Chondrocyte (in vitro differentiated cells): ENCODE measurements around the gene PIBF1. TPM values are rescaled to one million over a fixed set of nuclear protein-coding genes. Genes with fewer than 3 reads are reported as not detected.

Experiments
- DNase-seq: peaks from one replicate; pipeline ENCODE4 v3.0.0; 2021; ENCODE audit warnings: mixed read lengths, low spot score
- H3K27ac Mint-ChIP-seq: one replicate; pipeline ENCODE4 v1.8.0; 2021; ENCODE audit warnings: mild to moderate bottlenecking, moderate library complexity, mixed read lengths; ENCODE audit not compliant: unreplicated experiment
- H3K27me3 Mint-ChIP-seq: 2 replicates; pipeline ENCODE4 v1.8.0; 2021; ENCODE audit warnings: low read depth, mixed read lengths
- H3K36me3 Mint-ChIP-seq: 2 replicates; pipeline ENCODE4 v1.8.0; 2021; ENCODE audit warnings: low read depth, mixed read lengths
- H3K4me1 Mint-ChIP-seq: 2 replicates; pipeline ENCODE4 v1.8.0; 2021; ENCODE audit warnings: low read depth, mild to moderate bottlenecking, mixed read lengths
- H3K4me3 Mint-ChIP-seq: one replicate; pipeline ENCODE4 v1.8.0; 2021; ENCODE audit warnings: mild to moderate bottlenecking, moderate library complexity, mixed read lengths; ENCODE audit not compliant: unreplicated experiment
- H3K9me3 Mint-ChIP-seq: 2 replicates; pipeline ENCODE4 v1.8.0; 2021; ENCODE audit warnings: low read depth, mixed read lengths
- total RNA-seq: library from RNA; stranded (reverse); gene quantifications from 3 replicates; pipeline ENCODE4 v1.2.1, GENCODE V29; 2021
- TF ChIP-seq, protein P1 (sequence below): fragments of 200-600 bp; sonication (generic); IDR thresholded peaks from 2 replicates; pipeline ENCODE4 v1.5.0; 2021; ENCODE audit warnings: antibody characterized with exemption, mild to moderate bottlenecking, moderate library complexity

PIBF1 gene
- total RNA-seq, 1 donor from 2014 or later = 18.2 TPM

DNA sequence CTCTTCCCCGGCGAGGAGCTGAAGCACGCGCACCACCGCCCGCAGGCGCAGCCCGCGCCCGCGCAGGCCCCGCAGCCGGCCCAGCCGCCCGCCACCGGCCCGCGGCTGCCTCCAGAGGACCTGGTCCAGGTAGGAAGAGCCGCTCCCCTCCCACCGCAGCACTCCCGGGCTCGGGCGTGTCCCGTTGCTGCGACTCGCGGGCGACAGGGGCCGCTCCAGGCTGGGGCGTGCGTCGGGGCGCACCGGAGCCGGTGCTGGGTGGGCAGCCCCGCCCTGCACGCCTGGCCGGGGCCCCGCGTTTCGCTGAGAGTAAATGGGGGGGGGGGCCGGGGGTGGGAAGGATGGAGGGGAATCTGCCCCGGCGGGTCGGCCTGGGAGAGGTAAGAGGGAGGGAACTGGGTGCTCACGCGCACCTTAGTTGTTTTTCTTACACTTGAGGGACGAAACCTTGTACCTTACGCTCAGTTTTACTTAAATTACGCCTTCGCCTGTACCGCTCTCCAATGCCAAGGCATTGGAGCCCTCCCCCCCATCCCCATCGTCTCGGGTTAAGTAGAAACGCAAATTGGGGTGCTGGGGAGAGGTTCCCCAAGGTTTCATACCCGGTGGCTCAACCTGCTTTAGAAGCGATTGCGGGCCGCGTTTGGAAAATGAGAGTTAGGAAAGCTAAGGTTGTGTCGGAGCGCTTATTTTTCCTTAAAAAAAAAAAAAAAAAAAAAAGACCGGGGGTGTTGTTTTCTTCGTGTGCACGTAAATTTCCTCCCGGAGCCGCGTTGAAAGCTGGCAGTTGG, 277.7 kb downstream of the PIBF1 start:
- peak overlapping the region; percentile 83 for H3K27ac Mint-ChIP-seq
- H3K4me1 Mint-ChIP-seq = peaks cover 45% of the 10 kb centered on the region
- no peaks in the 10 kb centered on the region for H3K9me3 Mint-ChIP-seq
- TF ChIP-seq, protein P1, sequence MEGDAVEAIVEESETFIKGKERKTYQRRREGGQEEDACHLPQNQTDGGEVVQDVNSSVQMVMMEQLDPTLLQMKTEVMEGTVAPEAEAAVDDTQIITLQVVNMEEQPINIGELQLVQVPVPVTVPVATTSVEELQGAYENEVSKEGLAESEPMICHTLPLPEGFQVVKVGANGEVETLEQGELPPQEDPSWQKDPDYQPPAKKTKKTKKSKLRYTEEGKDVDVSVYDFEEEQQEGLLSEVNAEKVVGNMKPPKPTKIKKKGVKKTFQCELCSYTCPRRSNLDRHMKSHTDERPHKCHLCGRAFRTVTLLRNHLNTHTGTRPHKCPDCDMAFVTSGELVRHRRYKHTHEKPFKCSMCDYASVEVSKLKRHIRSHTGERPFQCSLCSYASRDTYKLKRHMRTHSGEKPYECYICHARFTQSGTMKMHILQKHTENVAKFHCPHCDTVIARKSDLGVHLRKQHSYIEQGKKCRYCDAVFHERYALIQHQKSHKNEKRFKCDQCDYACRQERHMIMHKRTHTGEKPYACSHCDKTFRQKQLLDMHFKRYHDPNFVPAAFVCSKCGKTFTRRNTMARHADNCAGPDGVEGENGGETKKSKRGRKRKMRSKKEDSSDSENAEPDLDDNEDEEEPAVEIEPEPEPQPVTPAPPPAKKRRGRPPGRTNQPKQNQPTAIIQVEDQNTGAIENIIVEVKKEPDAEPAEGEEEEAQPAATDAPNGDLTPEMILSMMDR = peak; percentile 64
- H3K4me3 Mint-ChIP-seq = peak overlapping the region; percentile 87
- peak; percentile 93 for DNase-seq
- peaks cover 8% of the 10 kb centered on the region for H3K36me3 Mint-ChIP-seq
- no peaks in the 10 kb centered on the region for H3K27me3 Mint-ChIP-seq

DNA sequence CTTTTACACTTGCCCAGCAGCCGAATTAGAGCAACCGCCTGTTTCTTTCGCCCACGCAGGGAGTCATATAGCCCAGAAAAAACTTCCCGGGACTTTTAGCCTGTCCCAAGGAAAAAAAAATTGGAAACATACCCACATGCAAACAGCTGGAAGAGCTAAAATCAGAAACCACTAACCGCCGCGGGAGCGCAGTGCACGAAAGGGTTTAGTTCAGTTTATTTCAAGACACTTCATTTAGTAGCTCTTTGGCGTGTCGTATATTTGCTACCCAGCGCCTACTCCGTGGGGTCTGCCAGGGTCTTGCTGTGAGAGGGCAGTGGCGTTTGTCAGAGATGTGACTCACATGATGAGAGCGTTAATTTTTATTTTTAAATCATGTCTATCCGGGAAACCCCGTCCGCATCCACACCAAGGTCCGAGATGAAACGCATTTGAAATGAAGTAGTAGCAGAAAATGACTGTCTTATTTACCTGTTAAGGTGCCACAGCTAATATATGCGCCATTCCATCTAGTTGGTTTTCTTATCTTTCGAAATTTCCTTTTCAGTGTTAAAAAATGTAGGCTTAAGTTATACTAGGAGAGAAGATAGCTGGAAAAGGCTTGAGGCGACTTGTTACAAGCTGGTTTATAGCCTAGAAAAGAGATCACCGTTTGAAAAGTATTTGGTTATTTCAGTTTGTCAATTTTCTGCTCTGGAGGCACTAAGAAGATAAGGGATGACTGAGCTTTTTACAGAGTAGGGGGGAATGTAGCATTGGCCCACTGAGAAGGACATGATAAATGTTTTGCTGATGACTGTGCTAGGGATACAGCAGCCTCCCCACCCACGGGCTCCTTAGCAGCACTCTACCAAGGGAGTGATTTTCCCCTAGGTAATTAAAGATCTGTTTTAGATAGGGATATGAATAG, 278.6 kb downstream of the PIBF1 start:
- Mint-ChIP-seq H3K9me3 (no peaks in the 10 kb centered on the region), H3K27ac (peak overlapping the region; percentile 83), H3K4me1 (peaks cover 42% of the 10 kb centered on the region), H3K36me3 (peaks cover 13% of the 10 kb centered on the region), H3K4me3 (peak overlapping the region; percentile 87), H3K27me3 (no peaks in the 10 kb centered on the region)
- DNase-seq = no peak
- TF ChIP-seq, protein P1 = no peak

DNA sequence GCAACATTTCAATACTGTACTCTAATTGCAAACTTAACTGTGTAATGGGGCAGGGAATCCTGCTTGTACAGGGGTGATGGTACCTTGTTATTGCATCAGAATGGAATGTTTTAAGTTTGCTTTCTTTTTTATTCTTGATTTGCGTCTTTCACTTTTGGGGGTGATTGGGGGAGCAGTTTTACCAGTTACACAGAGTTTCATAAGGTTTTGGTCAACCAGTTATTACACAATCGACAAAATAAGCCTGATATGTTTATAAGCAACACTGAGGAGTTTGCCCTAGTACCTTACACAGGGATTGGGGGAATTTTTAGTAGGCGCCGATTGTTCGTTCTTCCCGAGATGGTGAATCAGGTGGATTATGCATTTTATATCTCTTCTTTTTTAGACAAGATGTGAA, 279.5 kb downstream of the PIBF1 start:
- H3K36me3 Mint-ChIP-seq = peaks cover 15% of the 10 kb centered on the region

DNA sequence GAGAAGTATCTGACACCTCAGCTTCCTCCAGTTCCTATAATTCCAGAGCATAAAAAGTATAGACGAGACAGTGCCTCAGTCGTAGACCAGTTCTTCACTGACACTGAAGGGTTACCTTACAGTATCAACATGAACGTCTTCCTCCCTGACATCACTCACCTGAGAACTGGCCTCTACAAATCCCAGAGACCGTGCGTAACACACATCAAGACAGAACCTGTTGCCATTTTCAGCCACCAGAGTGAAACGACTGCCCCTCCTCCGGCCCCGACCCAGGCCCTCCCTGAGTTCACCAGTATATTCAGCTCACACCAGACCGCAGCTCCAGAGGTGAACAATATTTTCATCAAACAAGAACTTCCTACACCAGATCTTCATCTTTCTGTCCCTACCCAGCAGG, 279.9 kb downstream of the PIBF1 start:
- no peak for DNase-seq
- Mint-ChIP-seq H3K9me3 (no peaks in the 10 kb centered on the region), H3K27ac (no peak overlapping the region), H3K4me3 (no peak overlapping the region), H3K36me3 (peaks cover 15% of the 10 kb centered on the region), H3K27me3 (no peaks in the 10 kb centered on the region), H3K4me1 (peaks cover 33% of the 10 kb centered on the region)
- TF ChIP-seq, protein P1 = no peak

More for the DNA sequence above, 279.5 kb downstream of the PIBF1 start:
- TF ChIP-seq, protein P1 = no peak
- H3K4me3 Mint-ChIP-seq = no peak overlapping the region
- H3K27me3 Mint-ChIP-seq = no peaks in the 10 kb centered on the region
- no peak overlapping the region for H3K27ac Mint-ChIP-seq
- peaks cover 33% of the 10 kb centered on the region for H3K4me1 Mint-ChIP-seq
- DNase-seq = no peak
- H3K9me3 Mint-ChIP-seq = no peaks in the 10 kb centered on the region

DNA sequence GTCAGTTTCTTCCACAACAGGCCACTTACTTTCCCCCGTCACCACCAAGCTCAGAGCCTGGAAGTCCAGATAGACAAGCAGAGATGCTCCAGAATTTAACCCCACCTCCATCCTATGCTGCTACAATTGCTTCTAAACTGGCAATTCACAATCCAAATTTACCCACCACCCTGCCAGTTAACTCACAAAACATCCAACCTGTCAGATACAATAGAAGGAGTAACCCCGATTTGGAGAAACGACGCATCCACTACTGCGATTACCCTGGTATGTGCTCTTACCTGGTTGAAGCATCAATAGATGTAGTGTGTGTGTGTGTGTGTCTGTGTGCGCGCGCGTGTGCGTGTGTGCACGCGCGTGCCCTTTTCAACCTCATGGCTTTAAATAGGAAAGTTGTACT, 280.5 kb downstream of the PIBF1 start:
- Mint-ChIP-seq H3K27ac (no peak overlapping the region), H3K36me3 (peaks cover 15% of the 10 kb centered on the region), H3K9me3 (no peaks in the 10 kb centered on the region), H3K4me3 (no peak overlapping the region), H3K4me1 (peaks cover 33% of the 10 kb centered on the region), H3K27me3 (no peaks in the 10 kb centered on the region)
- TF ChIP-seq, protein P1 = no peak
- DNase-seq = no peak
